Measurements from ENCODE around the gene ATP1B2.

The ATP1B2 gene

DNA sequence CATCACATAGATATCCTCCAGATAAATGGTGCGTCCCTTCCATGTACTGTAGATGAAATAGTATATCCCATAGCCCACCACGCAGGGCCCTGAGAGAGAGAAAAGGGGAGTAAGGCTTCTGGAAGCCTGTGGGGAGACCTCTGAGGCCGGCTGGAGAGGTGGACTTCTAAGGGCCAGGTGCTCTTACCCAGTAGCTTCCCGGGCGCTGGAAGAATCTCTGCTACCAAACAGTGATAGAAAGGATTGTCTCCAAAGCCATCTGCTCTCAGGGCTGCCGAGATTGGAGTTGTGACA, 23.8 kb upstream of the ATP1B2 start:
- peak overlapping the region; percentile 69 for H2AFZ ChIP-seq (ENCODE audit: low read length)
- H3K36me3 ChIP-seq (replicated peaks; ENCODE audit: insufficient read depth, low read length) = no peaks in the 10 kb centered on the region
- H3K27ac ChIP-seq (ENCODE audit: low read length) = no peak overlapping the region
- H3F3A ChIP-seq (ENCODE audit: insufficient read depth, low read length) = no peaks in the 10 kb centered on the region
- TF ChIP-seq CTCF (IDR thresholded peaks at IDR 0.05; ENCODE audit: low read length) = no peak
- no peak for TF ChIP-seq EZH2phosphoT487 (IDR thresholded peaks at IDR 0.05; ENCODE audit: low read length)
- no peak for TF ChIP-seq EZH2 (optimal IDR thresholded peaks at IDR 0.05; ENCODE audit: low read depth, low read length)
- peaks cover 6% of the 10 kb centered on the region; the same call in 1 of the 2 replicates for H3K79me2 ChIP-seq (ENCODE audit: low read length)
- peak overlapping the region; percentile 66; the same call in 1 of the 2 replicates for H3K9ac ChIP-seq (ENCODE audit: low read length)
- no peaks in the 10 kb centered on the region for H3K9me3 ChIP-seq (replicated peaks; ENCODE audit: insufficient read depth, low read length)
- no peaks in the 10 kb centered on the region for H3K27me3 ChIP-seq (replicated peaks; ENCODE audit: insufficient read depth, low read length)
- no peak for DNase-seq
- peak overlapping the region; percentile 73 for H3K4me2 ChIP-seq (ENCODE audit: low read depth, low read length)
- 0 out of 2 replicates have a peak, but pooled peaks cover 5% of the 10 kb centered on the region for H3K4me1 ChIP-seq (ENCODE audit: low read length)
- H3K9me2 ChIP-seq (replicated peaks; ENCODE audit: insufficient read depth, low read length) = no peaks in the 10 kb centered on the region
- no peaks in the 10 kb centered on the region for H4K20me1 ChIP-seq (ENCODE audit: insufficient read depth, low read length)
- H3K4me3 ChIP-seq (ENCODE audit: low read length) = peak overlapping the region; percentile 73

GRCh38 chr17:7627250-7628121, 23.2 kb upstream of the ATP1B2 start, which contains the start of gene SAT2:
SAT2 (minus strand) TSS chr17:7627821; CDS start chr17:7627635, 186 bp downstream.
- TF ChIP-seq CTCF (IDR thresholded peaks at IDR 0.05; ENCODE audit: low read length) (no peak), EZH2 (optimal IDR thresholded peaks at IDR 0.05; ENCODE audit: low read depth, low read length) (no peak), EZH2phosphoT487 (IDR thresholded peaks at IDR 0.05; ENCODE audit: low read length) (no peak)
- no peaks in the 10 kb centered on the region for H3K27me3 ChIP-seq (replicated peaks; ENCODE audit: insufficient read depth, low read length)
- no peaks in the 10 kb centered on the region for H3K9me2 ChIP-seq (replicated peaks; ENCODE audit: insufficient read depth, low read length)
- H3K36me3 ChIP-seq (replicated peaks; ENCODE audit: insufficient read depth, low read length) = no peaks in the 10 kb centered on the region
- H4K20me1 ChIP-seq (ENCODE audit: insufficient read depth, low read length) = no peaks in the 10 kb centered on the region
- H3K27ac ChIP-seq (ENCODE audit: low read length) = no peak within 1 kb of the TSS
- H3K4me1 ChIP-seq (ENCODE audit: low read length) = peaks cover 8% of the 10 kb centered on the region
- peak within 1 kb of the TSS; percentile 73 for H3K4me2 ChIP-seq (ENCODE audit: low read depth, low read length)
- no peaks in the 10 kb centered on the region for H3K9me3 ChIP-seq (replicated peaks; ENCODE audit: insufficient read depth, low read length)
- peak within 1 kb of the TSS; percentile 69 for H2AFZ ChIP-seq (ENCODE audit: low read length)
- H3F3A ChIP-seq (ENCODE audit: insufficient read depth, low read length) = no peaks in the 10 kb centered on the region
- peak within 1 kb of the TSS; percentile 73 for H3K4me3 ChIP-seq (ENCODE audit: low read length)
- DNase-seq = peak; percentile 94
- peaks cover 6% of the 10 kb centered on the region; the same call in 1 of the 2 replicates for H3K79me2 ChIP-seq (ENCODE audit: low read length)
- H3K9ac ChIP-seq (ENCODE audit: low read length) = peak within 1 kb of the TSS; percentile 66

DNA sequence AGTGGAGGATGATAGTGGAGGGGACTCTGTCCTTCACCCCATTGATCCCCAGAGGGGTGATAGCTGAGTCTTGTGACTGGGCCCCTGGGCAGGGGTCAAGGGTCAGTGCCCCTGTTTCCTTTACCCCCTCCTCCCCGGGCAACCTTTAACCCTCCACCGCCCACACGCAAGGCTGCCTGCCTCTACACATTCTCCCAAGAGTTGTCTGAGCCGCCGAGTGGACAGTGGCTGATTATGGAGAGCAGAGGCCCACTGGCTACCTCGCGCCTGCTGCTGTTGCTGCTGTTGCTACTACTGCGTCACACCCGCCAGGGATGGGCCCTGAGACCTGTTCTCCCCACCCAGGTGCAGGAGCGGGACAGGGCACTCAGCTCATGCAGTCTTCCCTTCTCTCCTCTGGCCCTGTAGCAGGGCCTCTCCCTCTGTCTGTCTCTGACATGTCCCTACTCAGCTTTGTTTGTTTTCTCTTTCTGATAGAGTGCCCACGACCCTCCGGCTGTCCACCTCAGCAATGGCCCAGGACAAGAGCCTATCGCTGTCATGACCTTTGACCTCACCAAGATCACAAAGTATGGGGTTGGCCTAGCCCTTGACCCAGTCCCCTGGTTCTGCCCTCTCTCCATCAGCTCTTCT, 20.7 kb upstream of the ATP1B2 start, which contains the start of gene SHBG:
Gene SHBG (plus strand): TSS at position 197 of the 633 bp plus-strand sequence. CDS start 38 bp downstream, at position 235.
- H3F3A ChIP-seq (ENCODE audit: insufficient read depth, low read length) = no peaks in the 10 kb centered on the region
- H4K20me1 ChIP-seq (ENCODE audit: insufficient read depth, low read length) = no peaks in the 10 kb centered on the region
- no peak within 1 kb of the TSS for H2AFZ ChIP-seq (ENCODE audit: low read length)
- peaks cover 6% of the 10 kb centered on the region; the same call in 1 of the 2 replicates for H3K79me2 ChIP-seq (ENCODE audit: low read length)
- no peaks in the 10 kb centered on the region for H3K36me3 ChIP-seq (replicated peaks; ENCODE audit: insufficient read depth, low read length)
- no peak within 1 kb of the TSS for H3K9ac ChIP-seq (ENCODE audit: low read length)
- no peak within 1 kb of the TSS for H3K4me3 ChIP-seq (ENCODE audit: low read length)
- no peak for TF ChIP-seq EZH2phosphoT487 (IDR thresholded peaks at IDR 0.05; ENCODE audit: low read length)
- TF ChIP-seq CTCF (IDR thresholded peaks at IDR 0.05; ENCODE audit: low read length) = no peak
- no peak for TF ChIP-seq EZH2 (optimal IDR thresholded peaks at IDR 0.05; ENCODE audit: low read depth, low read length)
- H3K27ac ChIP-seq (ENCODE audit: low read length) = no peak within 1 kb of the TSS
- H3K9me3 ChIP-seq (replicated peaks; ENCODE audit: insufficient read depth, low read length) = no peaks in the 10 kb centered on the region
- peaks cover 9% of the 10 kb centered on the region for H3K27me3 ChIP-seq (replicated peaks; ENCODE audit: insufficient read depth, low read length)
- no peak for DNase-seq
- H3K4me2 ChIP-seq (ENCODE audit: low read depth, low read length) = no peak within 1 kb of the TSS
- H3K9me2 ChIP-seq (replicated peaks; ENCODE audit: insufficient read depth, low read length) = no peaks in the 10 kb centered on the region
- peaks cover 12% of the 10 kb centered on the region for H3K4me1 ChIP-seq (ENCODE audit: low read length)
